HepG2 (cell line): Measurements from ENCODE around the gene MYL6. TPM values are rescaled to one million over a fixed set of nuclear protein-coding genes. Genes with fewer than 3 reads are reported as not detected.
A peak's percentile ranks its signal among the peaks of the same experiment; 100 is the strongest.

Source experiments
- CENPX ChIP-seq: sonication (generic); formaldehyde crosslinking; IDR thresholded peaks from 2 replicates; pipeline ENCODE4 v1.9.0; 2021; ENCODE audit warnings: mild to moderate bottlenecking, missing genetic modification reagents, moderate library complexity
- FOXP4 ChIP-seq: sonication (generic); formaldehyde crosslinking; IDR thresholded peaks from 2 replicates; pipeline ENCODE4 v1.4.0; 2020; ENCODE audit warnings: missing genetic modification reagents
- GLI4 ChIP-seq: sonication (generic); formaldehyde crosslinking; IDR thresholded peaks from 2 replicates; pipeline ENCODE4 v1.5.1; 2020; ENCODE audit warnings: missing genetic modification reagents, mild to moderate bottlenecking, moderate library complexity, borderline replicate concordance
- HNF1B ChIP-seq: sonication (generic); formaldehyde crosslinking; IDR thresholded peaks from 2 replicates; pipeline ENCODE4 v1.5.1; 2020; ENCODE audit warnings: mild to moderate bottlenecking, moderate library complexity, missing genetic modification reagents
- KLF13 ChIP-seq: sonication (generic); formaldehyde crosslinking; IDR thresholded peaks from 2 replicates; pipeline ENCODE4 v1.4.0; 2020; ENCODE audit warnings: mild to moderate bottlenecking, missing genetic modification reagents
- LBX2 ChIP-seq: sonication (generic); formaldehyde crosslinking; IDR thresholded peaks from 2 replicates; pipeline ENCODE4 v1.5.0; 2020; ENCODE audit warnings: missing genetic modification reagents, mild to moderate bottlenecking, borderline replicate concordance
- RERE ChIP-seq: IDR thresholded peaks from 2 replicates; pipeline ENCODE4 v1.6.1; 2016; ENCODE audit warnings: low read depth, missing genetic modification reagents, missing compliant biosample characterization
- RNF2 ChIP-seq: fragments of 450-650 bp; conservative IDR thresholded peaks from 2 replicates; pipeline ENCODE4 v1.6.1; 2016; ENCODE audit warnings: low read depth
- ZFX ChIP-seq: sonication (generic); formaldehyde crosslinking; IDR thresholded peaks from 2 replicates; pipeline ENCODE4 v1.4.0; 2020; ENCODE audit warnings: mild to moderate bottlenecking, low read depth, missing genetic modification reagents, moderate library complexity
- ZFYVE20 ChIP-seq: sonication (generic); formaldehyde crosslinking; IDR thresholded peaks from 2 replicates; pipeline ENCODE4 v1.8.0; 2023; ENCODE audit warnings: low read depth, mild to moderate bottlenecking, moderate library complexity, missing genetic modification reagents, borderline replicate concordance
- ZNF160 ChIP-seq: sonication (generic); formaldehyde crosslinking; IDR thresholded peaks from 2 replicates; pipeline ENCODE4 v1.8.0; 2022; ENCODE audit warnings: mild to moderate bottlenecking, inconsistent platforms, missing genetic modification reagents
- ZNF263 ChIP-seq: sonication (generic); formaldehyde crosslinking; IDR thresholded peaks from 2 replicates; pipeline ENCODE4 v1.4.0; 2020; ENCODE audit warnings: missing genetic modification reagents
- ZNF354B ChIP-seq: sonication (generic); formaldehyde crosslinking; IDR thresholded peaks from 2 replicates; pipeline ENCODE4 v1.8.0; 2022; ENCODE audit warnings: mild to moderate bottlenecking, missing genetic modification reagents
- ZNF549 ChIP-seq: sonication (generic); formaldehyde crosslinking; IDR thresholded peaks from 2 replicates; pipeline ENCODE4 v1.5.0; 2020; ENCODE audit warnings: missing genetic modification reagents
- ZNF614 ChIP-seq: IDR thresholded peaks from 2 replicates; pipeline ENCODE4 v1.6.1; 2018; ENCODE audit warnings: missing biosample characterization, missing genetic modification reagents, inconsistent platforms, borderline replicate concordance
- ZNF629 ChIP-seq: sonication (generic); formaldehyde crosslinking; conservative IDR thresholded peaks from 2 replicates; pipeline ENCODE4 v1.5.0; 2020; ENCODE audit warnings: missing genetic modification reagents
- ZNF75D ChIP-seq: sonication (generic); formaldehyde crosslinking; IDR thresholded peaks from 2 replicates; pipeline ENCODE4 v1.8.1; 2023; ENCODE audit warnings: missing genetic modification reagents, mild to moderate bottlenecking, borderline replicate concordance
- ZNF788 ChIP-seq: sonication (generic); formaldehyde crosslinking; IDR thresholded peaks from 2 replicates; pipeline ENCODE4 v1.5.0; 2020; ENCODE audit warnings: mild to moderate bottlenecking, missing genetic modification reagents, borderline replicate concordance
- polyA plus RNA-seq, 8 experiments: library from polyadenylated mRNA; depleted of rRNA in 3 of 8; stranded (reverse) in 7 of 8; unstranded in 1 of 8; fragments of >200 nt; fragmentation: Illumina TruSeq in 4 of 8; extraction: Trizol in 4 of 8; gene quantifications; 2 replicates each; pipeline versions ENCODE4 v1.2.1 to v1.2.3, GENCODE V29; 2011 to 2016; ENCODE audit warnings: low read depth in 4 of 8, missing spikeins in 1 of 8, mixed read lengths in 1 of 8; ENCODE audit not compliant: insufficient read depth in 1 of 8
- total RNA-seq, 5 experiments: library from RNA; depleted of rRNA; stranded (reverse); fragments of >200 nt; fragmentation: Illumina TruSeq; extraction: Trizol; gene quantifications; 2 replicates each; pipeline ENCODE4 v1.2.3, GENCODE V29; 2016; ENCODE audit warnings: low read depth in 1 of 5

The MYL6 gene
- total and polyA plus RNA-seq, 2 of the 13 experiments (the other 11 are each of a cell fraction or from before 2014, with no cell fraction given): 1,127 to 1,192 TPM

GRCh38 chr12:56117778-56118687, 40.1 kb upstream of the MYL6 start, which contains the start of gene ZC3H10 (continued):
- TF ChIP-seq RERE: no peak
- TF ChIP-seq ZNF614 (CRISPR knock-in tag): peak; percentile 68; the same call in 1 of the 2 replicates
- no peak for TF ChIP-seq GLI4 (CRISPR knock-in tag)
- TF ChIP-seq CENPX (CRISPR knock-in tag): no peak
- no peak for TF ChIP-seq ZNF629 (CRISPR knock-in tag)
- peak; percentile 92; the same call in 1 of the 2 replicates for TF ChIP-seq HNF1B (CRISPR knock-in tag)
- TF ChIP-seq LBX2: no peak
- TF ChIP-seq ZNF263: peak; percentile 80; the same call in 1 of the 2 replicates
- TF ChIP-seq ZNF788 (CRISPR knock-in tag): peak; percentile 98
- no peak for TF ChIP-seq ZNF354B (CRISPR knock-in tag)
- peak; percentile 78; the same call in 1 of the 2 replicates for TF ChIP-seq FOXP4 (CRISPR knock-in tag)
- TF ChIP-seq ZNF549: no peak
- TF ChIP-seq ZNF75D (CRISPR knock-in tag): no peak
- TF ChIP-seq ZNF160: peak; percentile 36; the same call in 1 of the 2 replicates
- no peak for TF ChIP-seq KLF13 (CRISPR knock-in tag)
- TF ChIP-seq ZFX: peak; percentile 89
- TF ChIP-seq ZFYVE20 (CRISPR knock-in tag): no peak
- no peak for TF ChIP-seq RNF2
